ENCODE data around the gene VPS41. TPM values are rescaled to one million over a fixed set of nuclear protein-coding genes. Genes with fewer than 3 reads are reported as not detected.

The VPS41 gene
- total RNA-seq, 2 experiments from 2014 or later, result 23.2 to 46.1 TPM

GRCh38 chr7:38881947-38882684, 26.9 kb downstream of the VPS41 start:
- intact Hi-C loops (cut with micrococcal nuclease; ENCODE audit: unreplicated experiment), result no loop called here
- peaks cover 11% of the 10 kb centered on the region for H3K4me1 ChIP-seq (ENCODE audit: insufficient read depth, low read length, poor library complexity, severe bottlenecking)
- no TSS peak for BruUV-seq (replicated peaks)
- no peaks in the 10 kb centered on the region for H3K9me2 ChIP-seq (ENCODE audit: insufficient read depth, low read length)
- TF ChIP-seq EZH2phosphoT487 (IDR thresholded peaks at IDR 0.05; ENCODE audit: borderline replicate concordance, low read depth, low read length) (no peak), CTCF (conservative IDR thresholded peaks at IDR 0.05; ENCODE audit: low read length) (no peak)
- H4K20me1 ChIP-seq (ENCODE audit: insufficient read depth, low read length), result no peaks in the 10 kb centered on the region
- POLR2A ChIA-PET, result interaction anchor here (0.6 kb wide), 3 partner anchors 28 to 1167 kb away, joined by 3 to 4 read pairs (median 3); no protein-coding TSS in a partner anchor
- H3K27ac ChIP-seq (ENCODE audit: low read depth, low read length, poor library complexity, severe bottlenecking), result no peak overlapping the region
- H3K9me3 ChIP-seq (ENCODE audit: low read length), result no peaks in the 10 kb centered on the region
- DNase-seq (ENCODE audit: low spot score), result no peak
- H3K4me2 ChIP-seq (ENCODE audit: low read length), result no peak overlapping the region
- H3K4me3 ChIP-seq (ENCODE audit: low read depth, low read length, poor library complexity, severe bottlenecking), result no peak overlapping the region
- H2AFZ ChIP-seq (ENCODE audit: low read length), result no peak overlapping the region
- H3K36me3 ChIP-seq (ENCODE audit: insufficient read depth, low read length), result no peaks in the 10 kb centered on the region
- H3K79me2 ChIP-seq (ENCODE audit: insufficient read depth, low read depth, low read length), result no peaks in the 10 kb centered on the region
- CTCF ChIA-PET (ENCODE audit: unreplicated experiment), result no interaction called here

- DNase-seq (ENCODE audit: low spot score), result no peak
- POLR2A ChIA-PET, result interaction anchor here (1.0 to 1.1 kb wide), 2 partner anchors 12 to 677 kb away, joined by 3 read pairs; no protein-coding TSS in a partner anchor
- no peak for TF ChIP-seq CTCF (conservative IDR thresholded peaks at IDR 0.05; ENCODE audit: low read length)
- no peak for TF ChIP-seq EZH2phosphoT487 (IDR thresholded peaks at IDR 0.05; ENCODE audit: borderline replicate concordance, low read depth, low read length)
- Histone ChIP-seq H3K27ac (ENCODE audit: low read depth, low read length, poor library complexity, severe bottlenecking) (no peak overlapping the region), H3K4me1 (ENCODE audit: insufficient read depth, low read length, poor library complexity, severe bottlenecking) (peaks cover 11% of the 10 kb centered on the region), H3K4me3 (ENCODE audit: low read depth, low read length, poor library complexity, severe bottlenecking) (no peak overlapping the region), H3K9me2 (ENCODE audit: insufficient read depth, low read length) (no peaks in the 10 kb centered on the region), H3K9me3 (ENCODE audit: low read length) (no peaks in the 10 kb centered on the region), H2AFZ (ENCODE audit: low read length) (no peak overlapping the region), H3K36me3 (ENCODE audit: insufficient read depth, low read length) (no peaks in the 10 kb centered on the region), H4K20me1 (ENCODE audit: insufficient read depth, low read length) (0 out of 2 replicates have a peak, but pooled peaks cover under 1% of the 10 kb centered on the region), H3K4me2 (ENCODE audit: low read length) (no peak overlapping the region), H3K79me2 (ENCODE audit: insufficient read depth, low read depth, low read length) (no peaks in the 10 kb centered on the region)
- no TSS peak for BruUV-seq (replicated peaks)
- CTCF ChIA-PET (ENCODE audit: unreplicated experiment), result no interaction called here
- intact Hi-C loops (cut with micrococcal nuclease; ENCODE audit: unreplicated experiment), result no loop called here
These were observed 28.0 kb downstream of the VPS41 start for GRCh38 chr7:38881015-38881414.

- POLR2A ChIA-PET, result interaction anchor here (0.8 to 1.1 kb wide), 3 partner anchors 13 to 677 kb away, joined by 3 read pairs; no protein-coding TSS in a partner anchor
- TF ChIP-seq CTCF (conservative IDR thresholded peaks at IDR 0.05; ENCODE audit: low read length), result no peak
- no peak for TF ChIP-seq EZH2phosphoT487 (IDR thresholded peaks at IDR 0.05; ENCODE audit: borderline replicate concordance, low read depth, low read length)
- no TSS peak for BruUV-seq (replicated peaks)
These were observed 28.5 kb downstream of the VPS41 start for GRCh38 chr7:38880454-38880853.

More at GRCh38 chr7:38880454-38880853, 28.5 kb downstream of the VPS41 start:
- DNase-seq (ENCODE audit: low spot score), result no peak
- H3K4me2 ChIP-seq (ENCODE audit: low read length), result no peak overlapping the region
- no peaks in the 10 kb centered on the region for H3K79me2 ChIP-seq (ENCODE audit: insufficient read depth, low read depth, low read length)
- H4K20me1 ChIP-seq (ENCODE audit: insufficient read depth, low read length), result 0 out of 2 replicates have a peak, but pooled peaks cover 4% of the 10 kb centered on the region
- intact Hi-C loops (cut with micrococcal nuclease; ENCODE audit: unreplicated experiment), result no loop called here
- CTCF ChIA-PET (ENCODE audit: unreplicated experiment), result no interaction called here
- no peak overlapping the region for H2AFZ ChIP-seq (ENCODE audit: low read length)
- H3K9me2 ChIP-seq (ENCODE audit: insufficient read depth, low read length), result no peaks in the 10 kb centered on the region
- no peak overlapping the region for H3K4me3 ChIP-seq (ENCODE audit: low read depth, low read length, poor library complexity, severe bottlenecking)
- H3K9me3 ChIP-seq (ENCODE audit: low read length), result no peaks in the 10 kb centered on the region
- H3K4me1 ChIP-seq (ENCODE audit: insufficient read depth, low read length, poor library complexity, severe bottlenecking), result peaks cover 11% of the 10 kb centered on the region
- H3K36me3 ChIP-seq (ENCODE audit: insufficient read depth, low read length), result no peaks in the 10 kb centered on the region
- no peak overlapping the region for H3K27ac ChIP-seq (ENCODE audit: low read depth, low read length, poor library complexity, severe bottlenecking)

Data from OCI-LY7 (cell line).